ENCODE results near the gene HASPIN.

The HASPIN gene

DNA sequence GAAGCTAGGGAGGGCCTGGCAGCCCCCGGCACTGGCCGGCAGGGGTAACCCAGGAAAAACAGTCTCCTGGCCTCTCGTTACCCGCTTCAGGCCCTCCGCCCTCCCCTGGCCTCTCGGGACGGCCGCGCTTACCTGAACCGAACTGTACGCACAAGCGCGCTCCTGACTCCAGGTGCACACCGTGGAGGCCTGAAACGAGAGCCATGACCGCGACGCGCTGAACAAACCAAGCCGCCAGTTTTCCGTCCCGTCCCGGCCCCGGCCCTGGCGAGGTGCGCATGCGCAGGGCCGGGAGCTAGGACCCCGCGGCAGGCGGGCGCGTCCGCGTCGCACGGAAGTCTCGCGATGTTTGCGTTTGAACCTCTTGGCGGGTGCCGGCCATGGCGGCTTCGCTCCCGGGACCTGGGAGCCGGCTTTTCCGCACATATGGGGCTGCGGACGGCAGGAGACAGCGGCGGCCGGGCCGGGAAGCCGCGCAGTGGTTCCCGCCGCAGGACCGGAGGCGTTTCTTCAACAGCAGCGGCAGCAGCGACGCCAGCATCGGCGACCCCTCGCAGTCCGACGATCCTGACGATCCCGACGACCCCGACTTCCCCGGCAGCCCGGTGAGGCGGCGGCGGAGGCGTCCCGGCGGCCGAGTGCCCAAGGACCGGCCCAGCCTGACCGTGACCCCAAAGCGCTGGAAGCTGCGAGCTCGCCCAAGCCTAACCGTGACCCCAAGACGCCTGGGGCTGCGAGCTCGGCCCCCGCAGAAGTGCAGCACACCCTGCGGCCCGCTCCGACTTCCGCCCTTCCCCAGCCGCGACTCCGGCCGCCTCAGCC, at the start of gene HASPIN:
Gene HASPIN, plus strand, starts transcription at position 348 of the 822 bp plus-strand sequence. Its CDS starts 33 bp downstream, at position 381.
- DNase-seq: peak; percentile 88

DNA sequence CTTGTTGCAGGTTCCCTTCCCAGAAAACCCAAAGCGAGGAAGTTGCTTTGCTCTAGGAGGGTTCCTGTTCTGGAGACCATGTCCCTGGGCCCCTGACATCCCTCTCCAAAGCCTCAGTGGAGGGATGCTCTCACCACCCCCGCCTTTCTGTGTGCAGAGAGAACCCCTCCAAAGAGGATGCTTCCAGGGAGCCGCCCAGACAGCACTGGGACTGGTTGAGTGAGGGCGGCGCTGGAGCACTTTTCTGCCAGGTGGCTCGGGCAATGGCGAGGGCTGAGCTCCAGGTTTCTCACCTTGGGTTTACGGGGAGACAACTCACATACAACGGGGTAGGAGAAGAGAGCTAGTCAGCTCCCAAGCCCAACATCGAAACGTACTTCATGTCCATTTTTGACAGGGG, 47.8 kb upstream of the HASPIN start:
- no peak for DNase-seq

DNA sequence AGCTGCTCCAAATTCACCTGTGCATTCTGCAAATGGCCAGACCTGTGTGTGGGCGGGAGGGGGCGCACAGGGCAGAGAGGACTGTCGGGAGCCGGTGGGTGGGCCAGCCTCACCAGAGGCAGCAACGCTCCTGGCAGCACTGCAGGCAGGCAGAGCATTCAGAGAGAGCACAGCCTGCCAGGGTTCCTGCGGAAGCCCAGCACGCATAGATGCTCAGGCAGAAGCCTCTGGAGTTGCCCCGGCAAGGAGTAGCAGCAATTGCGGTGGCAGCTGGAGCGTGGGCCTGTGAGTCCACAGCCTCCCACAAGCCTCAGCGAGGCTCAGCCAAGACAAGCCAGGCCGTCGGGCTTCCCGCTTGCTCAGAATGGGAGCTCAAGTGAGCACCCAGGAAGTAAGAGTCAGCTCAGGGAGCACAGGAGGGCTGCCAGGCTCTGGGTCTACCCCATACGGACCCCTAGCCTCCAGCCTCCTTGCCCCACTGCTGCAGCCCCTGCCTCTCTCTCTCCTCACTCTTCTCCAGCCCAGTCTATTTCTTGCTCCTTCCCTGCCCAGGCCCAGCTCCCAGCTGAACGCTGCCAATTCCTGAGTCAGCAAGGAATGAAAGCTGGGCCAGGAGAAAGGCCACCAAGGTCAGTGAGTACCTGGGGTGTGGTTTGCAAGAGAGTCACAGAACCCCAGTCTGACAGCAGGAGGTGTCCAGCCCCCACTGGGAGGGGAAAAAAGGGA, 45.4 kb upstream of the HASPIN start:
- no peak for DNase-seq

DNA sequence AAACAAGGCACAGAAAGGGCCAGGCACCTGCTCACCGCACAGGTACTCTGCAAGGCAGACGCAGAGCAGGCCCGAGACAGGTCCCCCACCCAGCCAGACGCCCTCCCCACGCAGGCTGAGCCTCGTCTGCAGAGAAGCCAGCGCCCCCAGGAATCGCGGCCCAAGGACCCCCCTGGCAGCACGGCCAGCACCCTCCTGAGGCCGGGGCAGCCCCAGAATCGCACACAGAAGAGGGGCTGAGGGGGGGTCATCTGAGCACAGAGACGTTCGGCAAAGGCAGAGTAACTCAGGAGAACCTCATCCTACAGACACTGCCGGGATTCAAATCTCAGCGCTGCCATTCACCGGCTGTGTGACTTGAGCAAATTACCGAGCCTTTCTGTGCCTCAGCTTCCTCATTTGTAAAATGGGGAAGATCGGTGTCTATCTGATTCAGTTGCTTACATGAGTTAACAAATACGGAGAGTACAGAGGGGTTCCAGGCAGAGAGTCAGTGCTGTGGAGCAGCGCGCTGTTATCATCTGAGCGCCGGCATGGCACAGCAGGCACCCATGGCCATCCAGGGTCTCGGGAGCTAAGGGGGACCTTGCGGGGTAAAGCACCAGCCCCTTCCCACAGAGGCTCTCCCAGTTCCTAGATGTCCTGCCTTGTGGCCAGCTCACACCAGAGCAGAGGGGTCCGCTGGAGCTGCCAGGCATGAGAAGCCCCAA, 44.7 kb upstream of the HASPIN start:
- DNase-seq: no peak

DNA sequence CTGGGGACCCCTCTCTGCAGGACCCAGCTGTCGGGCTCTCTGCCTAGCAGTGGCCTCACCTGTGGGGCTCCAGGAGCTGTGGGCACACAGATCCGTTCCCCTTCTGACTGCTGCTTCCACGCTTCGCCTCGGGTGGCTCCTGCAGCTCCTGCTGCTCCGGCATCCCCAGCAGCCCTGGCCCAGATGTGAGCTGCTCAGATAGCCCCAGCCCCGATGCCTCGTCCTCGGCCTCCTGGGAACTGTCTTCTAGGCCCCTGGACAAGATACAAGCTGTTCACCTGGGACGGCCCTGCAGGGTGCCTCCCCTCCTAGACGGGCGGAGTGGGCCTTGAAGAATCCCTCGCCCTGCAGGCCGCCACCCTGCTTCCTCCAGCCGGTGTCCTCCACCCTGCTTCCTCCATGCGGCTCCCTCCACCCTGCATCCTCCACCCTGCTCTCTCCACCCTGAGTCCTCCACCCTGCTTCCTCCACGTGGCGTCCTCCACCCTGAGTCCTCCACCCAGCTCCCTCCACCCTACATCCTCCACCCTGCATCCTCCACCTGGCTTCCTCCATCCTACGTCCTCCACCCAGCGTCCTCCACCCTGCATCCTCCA, 44.1 kb upstream of the HASPIN start:
- no peak for DNase-seq

DNA sequence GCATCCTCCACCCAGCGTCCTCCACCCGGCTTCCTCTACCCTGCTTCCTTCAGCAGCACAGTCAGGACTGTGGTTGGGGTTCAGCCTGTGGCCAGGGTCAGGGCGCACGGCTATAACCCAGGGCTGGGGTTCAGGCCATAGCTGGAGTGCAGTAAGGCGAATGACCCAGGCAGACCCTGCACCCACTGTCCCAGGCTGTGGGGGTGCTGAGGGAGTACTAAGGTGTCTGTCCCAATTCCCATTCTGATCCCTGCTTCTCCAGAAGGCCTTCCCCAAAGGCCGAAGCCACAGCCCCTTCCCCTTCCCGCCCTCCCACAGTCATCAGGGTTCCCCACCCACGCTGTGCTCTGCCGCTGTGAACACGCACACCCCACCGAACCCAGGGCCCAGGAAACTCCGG, 42.6 kb upstream of the HASPIN start:
- DNase-seq: no peak

DNA sequence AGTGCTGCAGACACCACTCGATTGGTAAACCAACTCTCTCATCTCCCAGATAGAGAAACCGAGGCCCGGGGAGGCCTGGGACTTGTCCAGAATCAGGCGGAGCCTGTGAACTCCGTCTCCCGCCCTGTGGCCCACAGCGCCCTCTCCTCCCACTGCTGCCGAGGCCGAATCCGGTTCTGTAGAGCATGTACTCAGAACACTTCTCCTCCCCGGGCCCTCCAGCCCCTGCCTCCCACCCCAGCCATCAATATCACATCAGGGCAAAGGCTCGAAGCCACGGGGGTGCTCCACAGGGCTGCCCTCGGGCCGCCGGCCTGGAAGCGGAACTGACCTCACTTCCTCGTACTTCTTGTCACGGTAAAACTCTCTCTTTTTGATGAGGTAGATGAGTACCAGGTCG, 42.1 kb upstream of the HASPIN start:
- no peak for DNase-seq

DNA sequence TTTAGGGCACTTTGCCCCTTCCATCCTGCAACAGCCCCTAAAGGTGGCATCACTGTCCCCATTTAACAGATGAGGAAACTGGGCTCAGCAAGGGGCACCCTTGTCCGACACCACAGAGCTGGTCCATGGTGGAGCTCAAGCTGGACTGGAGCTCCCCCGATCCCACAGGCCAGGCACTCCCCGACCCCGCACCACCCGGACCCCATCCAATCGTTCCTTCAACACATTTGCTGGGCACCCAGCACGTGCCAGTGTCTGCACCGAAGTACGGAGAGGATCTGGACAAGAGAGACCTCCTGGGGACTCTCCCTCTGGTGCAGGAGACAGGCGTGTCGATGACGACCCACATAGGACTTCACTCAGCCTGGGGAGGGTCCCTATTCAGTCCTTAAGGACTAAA, 41.7 kb upstream of the HASPIN start:
- no peak for DNase-seq

DNA sequence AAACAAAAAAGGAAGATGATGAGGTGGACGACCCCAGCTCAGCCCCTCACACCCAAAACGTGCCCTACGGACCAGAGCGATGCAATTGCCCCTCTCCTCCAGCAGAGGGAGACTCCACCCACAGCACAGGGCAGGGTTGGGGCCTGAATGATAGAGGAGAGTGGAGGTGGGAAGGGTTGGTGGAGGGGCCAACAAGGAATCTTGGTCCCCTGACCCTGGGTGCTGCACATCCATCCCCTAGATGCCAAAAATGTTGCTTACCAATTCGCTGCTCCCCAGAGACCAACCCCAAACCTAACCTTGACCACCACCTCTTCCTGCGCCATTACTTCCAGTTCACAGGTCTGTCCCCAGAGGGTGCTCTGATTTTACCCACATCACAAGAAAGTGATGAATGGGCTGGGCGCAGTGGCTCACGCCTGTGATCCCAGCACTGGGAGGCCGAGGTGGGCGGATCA, 40.6 kb upstream of the HASPIN start:
- peak; percentile 41 for DNase-seq

DNA sequence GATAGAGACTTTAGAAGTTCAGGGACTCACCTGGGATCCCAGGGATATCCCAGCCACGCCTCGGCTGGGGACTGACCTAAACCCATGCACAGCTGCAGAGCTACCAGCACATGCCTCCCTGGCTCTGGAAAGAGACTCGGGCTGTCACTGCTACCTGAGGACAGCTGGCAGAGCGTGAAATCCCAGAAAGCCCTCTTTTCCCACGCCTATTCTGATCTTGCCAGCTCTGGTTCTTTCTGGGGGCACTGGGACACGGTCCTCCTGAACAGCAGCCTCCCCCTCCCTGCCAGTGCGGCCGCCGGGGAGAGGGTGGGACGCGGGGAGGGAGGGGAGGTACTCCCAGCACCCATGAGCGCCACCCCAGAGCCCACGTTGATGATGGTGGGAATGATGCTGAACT, 38.5 kb upstream of the HASPIN start:
- no peak for DNase-seq

DNA sequence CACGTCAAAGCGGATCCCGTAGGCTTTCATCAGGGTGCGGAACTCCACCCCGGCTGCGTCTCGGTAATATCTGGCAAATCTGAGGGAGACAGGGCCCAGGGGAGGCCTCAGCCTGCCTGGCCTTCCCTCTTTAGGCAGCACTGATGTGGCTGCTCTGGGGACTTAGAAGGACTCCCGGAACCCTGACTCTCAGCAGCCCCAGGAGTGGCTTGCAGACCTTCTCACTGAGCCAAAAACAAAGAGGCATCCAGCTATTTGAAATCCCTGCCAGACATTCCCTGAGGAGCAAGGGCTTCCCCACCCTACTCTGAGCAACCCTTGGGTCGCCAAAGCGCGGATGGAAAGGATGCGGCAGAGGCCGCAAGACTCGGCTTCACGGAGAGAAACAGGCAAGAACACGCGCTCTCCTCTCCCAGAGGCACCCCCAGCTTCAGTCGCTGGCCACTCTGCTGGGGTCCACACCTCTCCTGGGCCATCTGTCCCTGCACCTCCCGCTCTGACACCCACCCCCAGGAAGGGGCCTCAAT, 35.6 kb upstream of the HASPIN start:
- peak; percentile 63 for DNase-seq

DNA sequence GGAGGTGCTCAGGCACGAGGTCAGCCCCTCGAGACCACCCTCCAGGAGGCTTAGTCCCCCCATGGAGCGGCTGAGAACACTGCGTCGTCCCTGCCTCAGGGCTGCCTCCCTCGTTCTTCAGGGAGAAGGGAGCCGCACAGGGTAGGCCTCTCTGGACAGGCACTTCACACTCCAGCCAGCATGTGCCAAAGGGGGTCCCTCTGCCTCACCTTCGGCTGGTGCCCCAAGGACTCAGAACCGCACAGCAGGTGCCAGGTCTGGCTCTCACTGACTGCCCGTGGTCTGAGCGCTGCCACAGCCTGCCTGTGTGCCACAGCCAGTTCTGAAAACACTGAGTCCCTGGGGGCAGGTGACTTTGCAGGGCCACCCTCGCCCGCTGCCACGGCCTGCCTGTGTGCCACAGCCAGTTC, 34.8 kb upstream of the HASPIN start:
- no peak for DNase-seq

DNA sequence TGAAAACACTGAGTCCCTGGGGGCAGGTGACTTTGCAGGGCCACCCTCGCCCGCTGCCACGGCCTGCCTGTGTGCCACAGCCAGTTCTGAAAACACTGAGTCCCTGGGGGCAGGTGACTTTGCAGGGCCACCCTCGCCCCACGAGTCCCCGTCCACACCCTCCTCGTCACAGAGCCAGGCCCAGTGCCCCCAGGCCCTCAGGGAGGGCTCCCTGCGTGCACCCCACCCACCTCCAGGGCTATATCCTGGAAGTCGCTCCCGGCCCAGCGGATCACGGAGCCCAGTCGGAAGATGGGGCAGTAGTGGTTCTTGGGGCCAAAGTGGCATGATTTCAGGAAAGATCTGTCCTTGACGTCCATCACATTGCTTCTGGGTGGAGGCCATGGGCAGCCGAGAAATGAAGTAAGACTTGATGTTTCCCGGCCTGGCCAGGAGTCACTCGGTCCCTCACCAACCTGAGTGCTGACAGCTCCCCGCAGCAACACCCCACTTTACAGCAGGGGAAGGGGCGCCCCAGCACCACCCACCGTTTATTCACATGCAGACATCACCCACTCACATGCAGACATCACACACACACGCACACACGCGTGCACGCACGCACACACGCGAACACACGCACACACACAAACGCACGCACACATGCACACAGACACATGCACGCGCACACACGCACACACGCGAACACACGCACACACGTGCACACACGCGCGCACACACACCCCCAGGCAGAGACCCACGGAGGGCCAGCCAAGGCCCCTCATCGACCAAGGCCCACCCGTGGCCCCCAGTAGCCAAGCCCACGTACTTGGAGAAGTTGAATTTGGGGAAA, 34.2 kb upstream of the HASPIN start:
- no peak for DNase-seq

DNA sequence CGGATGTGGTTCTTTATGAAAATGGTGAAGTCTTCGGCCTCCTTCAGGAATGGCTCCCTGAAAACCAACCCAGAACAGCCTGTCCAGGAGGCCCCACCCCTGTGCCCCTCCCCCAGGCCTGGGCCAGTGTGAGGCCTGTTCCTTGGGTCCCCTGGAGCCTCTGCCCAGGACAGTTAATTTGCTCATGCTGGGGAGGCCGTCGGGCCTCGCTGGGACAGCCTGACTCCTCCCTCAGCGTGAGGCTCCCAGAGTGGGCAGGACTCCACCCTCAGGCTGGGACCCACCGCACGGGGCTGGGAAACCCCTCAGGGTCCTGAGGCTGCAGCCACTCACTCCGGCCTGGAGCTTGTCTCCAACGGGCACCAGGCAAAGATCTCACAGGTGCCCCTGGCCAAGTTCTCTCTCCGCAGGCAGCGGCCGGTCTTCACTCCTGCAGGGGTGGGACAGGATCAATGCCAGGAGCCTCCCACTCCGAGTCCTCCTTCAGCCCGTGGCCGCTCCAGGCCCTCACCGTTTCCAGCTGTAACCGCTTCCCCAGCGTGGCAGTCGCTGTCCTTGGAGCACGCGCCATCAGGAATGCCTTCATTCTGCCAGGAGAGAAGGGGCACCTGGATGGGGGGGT, 33.5 kb upstream of the HASPIN start:
- DNase-seq: no peak

DNA sequence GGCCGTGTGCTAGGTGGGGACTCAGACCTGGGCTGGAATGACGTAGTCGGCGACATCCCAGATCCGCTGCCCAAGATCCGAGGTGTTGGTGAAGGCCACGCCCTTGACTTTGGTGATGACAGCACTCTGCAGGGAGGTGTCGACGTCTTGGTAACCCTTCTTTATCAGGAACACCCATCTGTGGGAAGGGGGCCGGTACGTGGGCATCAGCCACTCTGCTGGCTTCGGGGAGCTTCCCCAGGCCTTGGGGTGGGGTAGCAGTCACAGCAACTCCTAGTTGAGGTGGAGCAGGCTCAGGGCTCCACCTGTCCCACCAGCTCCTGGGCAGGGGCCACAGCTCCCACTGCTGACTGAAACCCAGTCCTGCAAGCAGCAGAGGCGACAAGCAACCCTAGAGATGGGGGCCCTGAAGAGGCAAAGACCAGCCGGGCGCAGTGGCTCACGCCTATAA, 32.1 kb upstream of the HASPIN start:
- DNase-seq: no peak

DNA sequence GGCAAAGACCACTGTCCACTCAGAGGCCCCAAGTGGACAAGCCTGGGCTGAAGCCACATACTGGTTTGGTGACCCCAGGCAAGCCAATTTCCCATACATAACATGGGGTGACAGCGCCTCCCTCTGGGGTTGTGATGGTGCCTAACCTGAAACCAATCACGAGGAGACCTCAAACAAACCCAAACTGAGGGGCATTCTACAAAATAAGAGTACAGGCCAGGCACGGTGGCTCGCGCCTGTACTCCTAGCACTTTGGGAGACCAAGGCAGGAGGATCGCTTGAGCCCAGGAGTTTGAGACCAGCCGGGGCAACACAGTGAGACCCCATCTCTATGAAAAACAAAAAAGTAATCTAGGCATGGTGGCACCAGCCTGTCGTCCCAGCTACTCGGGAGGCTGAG, 31.4 kb upstream of the HASPIN start:
- DNase-seq: no peak

DNA sequence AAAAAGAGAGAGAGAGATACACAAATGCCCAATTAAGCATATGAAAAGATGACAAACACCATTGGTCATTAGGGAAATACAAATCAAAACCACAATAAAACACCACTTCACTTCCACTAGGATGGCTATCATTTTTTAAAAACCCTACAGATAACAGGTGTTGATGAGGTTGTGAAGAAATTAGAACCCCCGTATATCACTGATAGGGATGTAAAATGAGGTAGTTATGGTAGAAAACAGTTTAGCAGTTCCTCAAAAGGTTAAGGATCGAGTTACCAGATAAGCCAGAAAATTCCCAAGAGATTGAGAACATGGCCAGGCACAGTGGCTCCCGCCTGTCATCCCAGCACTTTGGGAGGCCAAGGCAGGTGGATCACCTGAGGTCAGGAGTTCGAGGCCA, 30.6 kb upstream of the HASPIN start:
- DNase-seq: no peak

DNA sequence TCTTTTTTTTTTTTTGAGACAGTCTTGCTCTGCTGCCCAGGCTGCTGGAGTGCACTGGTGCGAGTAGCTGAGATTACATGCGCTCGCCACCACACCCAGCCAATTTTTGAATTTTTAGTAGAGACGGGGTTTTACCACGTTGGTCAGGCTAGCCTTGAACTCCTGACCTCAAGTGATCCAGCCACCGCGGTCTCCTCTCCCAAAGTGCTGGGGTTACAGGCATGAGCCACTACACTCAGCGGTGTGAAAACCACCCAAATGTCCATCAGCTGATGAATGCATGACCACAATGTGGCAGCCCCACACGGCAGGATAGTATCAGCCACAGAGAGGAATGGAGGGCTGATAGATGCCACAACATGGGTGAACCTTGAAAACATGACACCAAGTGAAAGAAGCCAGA, 29.9 kb upstream of the HASPIN start:
- no peak for DNase-seq

DNA sequence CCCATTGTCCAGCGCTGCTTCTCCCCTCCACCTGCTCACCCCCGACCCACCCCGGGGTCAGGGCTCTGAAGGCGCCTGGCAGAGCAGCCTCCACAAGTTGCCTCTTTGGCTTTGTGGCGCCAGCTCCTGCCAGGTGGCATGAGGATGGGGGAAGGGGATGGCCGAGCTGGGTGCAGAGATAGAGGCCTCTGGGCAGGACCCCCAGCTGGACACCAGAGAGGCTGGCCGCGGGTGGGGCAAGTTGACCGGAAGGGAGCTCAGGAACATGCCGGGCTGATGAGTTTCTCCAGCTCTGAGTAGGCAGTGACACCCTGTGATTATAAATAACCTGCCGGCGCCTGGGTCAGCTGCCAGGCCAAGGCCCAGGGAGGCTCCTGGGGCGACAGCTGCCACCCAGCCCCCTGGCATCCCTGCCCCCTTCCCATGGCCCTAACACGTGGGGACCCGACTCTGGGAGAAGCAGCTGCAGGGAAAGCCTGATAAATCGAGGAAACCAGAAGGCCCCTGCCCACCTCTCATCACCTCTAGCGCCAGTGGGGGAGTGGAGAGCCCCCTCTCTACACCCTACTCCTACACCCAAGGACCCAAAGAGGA, 28.5 kb upstream of the HASPIN start:
- DNase-seq: no peak

DNA sequence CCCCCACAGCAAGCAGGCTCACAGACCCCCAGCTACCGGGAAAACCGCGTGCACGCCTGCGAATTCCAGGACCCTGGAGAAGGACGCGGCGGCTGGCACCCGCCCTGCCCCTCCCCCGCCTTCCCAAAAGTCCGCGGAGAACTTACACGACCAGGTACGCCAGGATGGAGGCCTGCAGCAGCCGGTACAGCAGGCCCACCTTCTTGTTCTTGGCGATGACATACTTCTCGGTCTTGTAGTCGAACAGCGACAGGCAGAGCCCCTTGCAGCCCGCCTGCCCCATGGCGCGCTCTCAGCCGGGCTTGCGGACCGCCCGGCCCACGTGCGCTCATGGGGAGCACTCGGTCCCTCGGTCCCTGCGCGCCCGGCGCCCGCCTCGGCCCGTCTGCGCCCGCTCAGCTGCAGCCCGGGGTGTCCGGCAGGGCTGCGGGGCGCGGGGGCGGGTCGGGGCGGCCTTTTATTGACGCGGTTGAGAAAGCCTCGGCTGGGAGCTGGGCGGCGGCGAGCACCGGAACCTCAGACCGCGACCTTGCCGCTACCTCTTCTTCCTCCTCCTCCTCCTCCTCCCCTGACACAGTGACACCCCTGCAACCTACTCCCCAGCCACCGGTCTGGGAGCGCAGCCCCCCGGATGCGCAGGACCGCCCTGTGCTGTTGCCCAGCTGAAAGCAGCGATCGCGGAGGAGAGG, 27.8 kb upstream of the HASPIN start, which contains the start of gene P2RX5:
Gene P2RX5, minus strand, starts transcription at position 433 of the 689 bp plus-strand sequence. Its CDS starts 150 bp downstream, at position 283.
- no peak for DNase-seq

Data from NCI-H1436 (cell line).